Measurements from ENCODE around the gene CENPH.

CENPH gene

DNA sequence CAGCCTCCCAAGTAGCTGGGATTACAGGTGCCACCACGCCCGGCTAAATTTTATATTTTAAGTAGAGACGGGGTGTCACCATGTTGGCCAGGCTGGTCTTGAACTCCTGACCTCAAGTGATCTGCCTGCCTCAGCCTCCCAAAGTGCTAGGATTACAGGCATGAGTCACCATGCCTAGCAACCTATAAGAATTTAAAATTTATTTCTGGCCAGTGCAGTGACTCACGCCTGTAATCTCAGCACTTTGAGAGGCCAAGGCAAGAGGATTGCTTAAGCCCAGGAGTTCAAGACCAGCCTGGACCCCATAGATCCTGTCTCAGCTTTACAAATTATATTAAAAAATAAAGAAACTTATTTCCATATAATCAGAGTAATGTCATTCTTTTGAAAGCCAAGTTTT is 66.6 kb downstream of the CENPH start:
- peak; percentile 18 for DNase-seq

DNA sequence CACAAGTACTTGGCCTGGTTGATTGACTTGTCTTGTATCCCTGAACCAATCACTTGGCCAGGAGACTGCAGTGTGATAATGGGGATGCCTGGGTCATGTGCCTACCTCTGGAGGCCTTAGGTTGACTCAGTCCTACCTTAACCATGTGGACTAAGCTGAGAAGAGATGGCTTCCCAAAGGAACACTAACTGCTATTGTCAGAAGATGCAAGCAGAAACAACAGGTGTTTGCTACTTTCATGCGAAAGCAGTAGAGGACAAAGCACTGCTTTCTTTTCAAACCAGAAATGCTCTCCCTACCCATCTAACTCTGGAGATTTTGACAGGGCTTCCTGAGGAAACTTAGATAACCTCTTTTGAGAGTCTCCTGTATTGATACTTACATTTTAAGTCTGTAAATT is 68.2 kb downstream of the CENPH start:
- DNase-seq: no peak
